Endodermal cell (in vitro differentiated cells): ENCODE data around the gene SURF2. TPM values are rescaled to one million over a fixed set of nuclear protein-coding genes. Genes with fewer than 3 reads are reported as not detected.

Experiments used
- DNase-seq: peaks from one replicate; pipeline ENCODE4 v3.0.0-alpha.2; 2017
- H3K27ac ChIP-seq: 2 replicates; pipeline ENCODE4 v1.5.1; 2013; ENCODE audit warnings: mild to moderate bottlenecking, low read depth, low read length, moderate library complexity
- H3K27me3 ChIP-seq: 2 replicates; pipeline ENCODE4 v1.6.1; 2013; ENCODE audit warnings: mild to moderate bottlenecking, low read length, moderate library complexity; ENCODE audit not compliant: insufficient read depth, control insufficient read depth, poor library complexity, severe bottlenecking
- H3K36me3 ChIP-seq: 2 replicates; pipeline ENCODE4 v1.7.0; 2013; ENCODE audit warnings: mild to moderate bottlenecking, low read length, moderate library complexity; ENCODE audit not compliant: control insufficient read depth, insufficient read depth
- H3K4me1 ChIP-seq: one replicate; pipeline ENCODE4 v1.7.0; 2013; ENCODE audit warnings: low read length; ENCODE audit not compliant: control insufficient read depth, insufficient read depth
- H3K4me3 ChIP-seq: 2 replicates; pipeline ENCODE4 v1.5.1; 2013; ENCODE audit warnings: mild to moderate bottlenecking, low read length, moderate library complexity
- H3K9ac ChIP-seq: 2 replicates; pipeline ENCODE4 v1.6.1; 2013; ENCODE audit warnings: mild to moderate bottlenecking, low read length, moderate library complexity; ENCODE audit not compliant: poor library complexity, severe bottlenecking; ENCODE audit errors: extremely low read depth
- H3K9me3 ChIP-seq: 2 replicates; pipeline ENCODE4 v1.6.1; 2013; ENCODE audit warnings: mild to moderate bottlenecking, low read length, moderate library complexity; ENCODE audit not compliant: control insufficient read depth
- H3K27ac Mint-ChIP-seq: 2 replicates; pipeline ENCODE4 v1.8.0; 2020; ENCODE audit warnings: mixed read lengths
- H3K27me3 Mint-ChIP-seq: 2 replicates; pipeline ENCODE4 v1.8.0; 2021; ENCODE audit warnings: mild to moderate bottlenecking, mixed read lengths; ENCODE audit not compliant: insufficient read depth
- H3K36me3 Mint-ChIP-seq: 2 replicates; pipeline ENCODE4 v1.8.0; 2020; ENCODE audit warnings: low read depth, mixed read lengths
- H3K4me1 Mint-ChIP-seq: 2 replicates; pipeline ENCODE4 v1.8.0; 2020; ENCODE audit warnings: mixed read lengths
- H3K4me3 Mint-ChIP-seq: 2 replicates; pipeline ENCODE4 v1.8.0; 2020; ENCODE audit warnings: mild to moderate bottlenecking, moderate library complexity, mixed read lengths
- H3K9me3 Mint-ChIP-seq: 2 replicates; pipeline ENCODE4 v1.8.0; 2020; ENCODE audit warnings: mild to moderate bottlenecking, mixed read lengths
- CTCF ChIP-seq: fragments of 200-600 bp; sonication (generic); conservative IDR thresholded peaks from 2 replicates; pipeline ENCODE4 v1.5.0; 2021; ENCODE audit warnings: antibody characterized with exemption, mild to moderate bottlenecking
- WGBS, 2 experiments: methylation state at CpG; one replicate each; pipeline versions ENCODE4 v1.1.5 to v1.1.7; 2013; ENCODE audit warnings: missing lambda C conversion rate in 2 of 2, mixed read lengths in 1 of 2; ENCODE audit not compliant: insufficient coverage in 1 of 2, insufficient read length in 1 of 2; 5-methylcytosine and 5-hydroxymethylcytosine counted together
- total RNA-seq, 2 donors: library from RNA; stranded (reverse); fragmentation: NEBNext Ultra II Directional in 1 of 2; extraction: Animal tissue kit (Norgen Biotek cat#: 25700) in 1 of 2; gene quantifications; 2 replicates in 1 of 2; 3 replicates in 1 of 2; pipeline ENCODE4 v1.2.1, GENCODE V29; 2021

Gene SURF2
- total RNA-seq, 2 donors from 2014 or later = 18.0 to 25.9 TPM

- Histone ChIP-seq H3K9me3 (no peaks in the 10 kb centered on the region), H3K9ac (no peak overlapping the region), H3K36me3 (peaks cover 49% of the 10 kb centered on the region), H3K27me3 (no peaks in the 10 kb centered on the region), H3K4me1 (no peaks in the 10 kb centered on the region), H3K4me3 (no peak overlapping the region), H3K27ac (no peak overlapping the region)
- Mint-ChIP-seq H3K4me3 (no peak overlapping the region), H3K36me3 (peaks cover 56% of the 10 kb centered on the region), H3K27ac (no peak overlapping the region), H3K9me3 (no peaks in the 10 kb centered on the region), H3K4me1 (peaks cover 19% of the 10 kb centered on the region), H3K27me3 (no peaks in the 10 kb centered on the region)
- DNase-seq = no peak
- WGBS, 2 experiments = 91 to 100% methylated on average over 4 to 5 of the region's 5 CpGs
- TF ChIP-seq CTCF = no peak
Measured at GRCh38 chr9:133353548-133353947, 2.8 kb upstream of the SURF2 start.

DNA sequence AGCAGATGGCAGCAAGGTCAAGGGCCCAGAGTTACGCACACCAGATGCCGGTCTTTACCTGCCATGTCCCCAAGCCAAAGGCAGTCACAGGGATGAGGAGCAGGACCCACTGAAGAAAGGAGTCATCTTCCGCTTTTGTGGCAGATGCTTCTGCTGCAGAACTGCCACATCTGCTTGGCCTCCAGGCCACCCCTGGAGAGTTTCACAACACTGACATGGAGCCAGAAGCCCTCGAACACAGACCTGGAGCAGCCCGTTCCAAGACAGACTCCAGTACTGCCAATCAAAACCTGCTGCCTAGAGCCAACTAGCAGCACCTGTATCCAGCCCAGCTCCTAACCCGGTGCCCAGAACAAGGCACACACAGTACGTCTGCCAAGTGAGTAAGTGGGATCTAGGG, 1.6 kb upstream of the SURF2 start:
- Histone ChIP-seq H3K36me3 (peaks cover 47% of the 10 kb centered on the region), H3K27me3 (no peaks in the 10 kb centered on the region), H3K4me3 (no peak overlapping the region), H3K4me1 (no peaks in the 10 kb centered on the region), H3K27ac (no peak overlapping the region), H3K9ac (no peak overlapping the region), H3K9me3 (no peaks in the 10 kb centered on the region)
- Mint-ChIP-seq H3K36me3 (peaks cover 49% of the 10 kb centered on the region), H3K27me3 (no peaks in the 10 kb centered on the region), H3K4me1 (peaks cover 8% of the 10 kb centered on the region), H3K4me3 (peak overlapping the region; percentile 89), H3K9me3 (no peaks in the 10 kb centered on the region), H3K27ac (no peak overlapping the region)
- no peak for TF ChIP-seq CTCF
- 95 to 97% methylated on average over 5 to 7 of the region's 7 CpGs for WGBS, 2 experiments
- DNase-seq = no peak

- Mint-ChIP-seq H3K27ac (peak overlapping the region; percentile 94), H3K27me3 (no peaks in the 10 kb centered on the region)
- DNase-seq = no peak
Measured at GRCh38 chr9:133355881-133356357, 431 bp upstream of the SURF2 start.

More at GRCh38 chr9:133355881-133356357, 431 bp upstream of the SURF2 start:
- 1 to 4% methylated on average over 18 to 29 of the region's 31 CpGs for WGBS, 2 experiments
- H3K9me3 Mint-ChIP-seq = no peaks in the 10 kb centered on the region
- H3K4me3 Mint-ChIP-seq = peak overlapping the region; percentile 89
- peak; percentile 43 for TF ChIP-seq CTCF
- Histone ChIP-seq H3K27me3 (no peaks in the 10 kb centered on the region), H3K27ac (no peak overlapping the region), H3K36me3 (peaks cover 44% of the 10 kb centered on the region), H3K9me3 (no peaks in the 10 kb centered on the region), H3K9ac (peak overlapping the region; percentile 52), H3K4me3 (peak overlapping the region; percentile 88), H3K4me1 (no peaks in the 10 kb centered on the region)
- peaks cover 3% of the 10 kb centered on the region for H3K4me1 Mint-ChIP-seq
- peaks cover 39% of the 10 kb centered on the region for H3K36me3 Mint-ChIP-seq
